BJ (cell line): Measurements from ENCODE around the gene TBCC. TPM values are rescaled to one million over a fixed set of nuclear protein-coding genes. Genes with fewer than 3 reads are reported as not detected.

Experiments
- CTCF ChIA-PET: fragments of 350-600 bp; formaldehyde crosslinking; extraction: SDS; loops from one replicate; lab custom pipeline; 2021; ENCODE audit warnings: antibody characterized with exemption, inconsistent platforms; lab: Yijun Ruan, JAX
- POLR2A ChIA-PET: fragments of 300-600 bp; sonication (Branson Sonifier 250); formaldehyde crosslinking; extraction: SDS; loops from one replicate; lab custom pipeline; 2021; ENCODE audit warnings: antibody characterized with exemption; lab: Charles Lee
- DNase-seq: peaks from one replicate; pipeline ENCODE4 v3.0.0-alpha.2; 2011; ENCODE audit warnings: low read depth
- H3K27me3 ChIP-seq: 2 replicates; pipeline ENCODE4 v1.6.0; 2011; ENCODE audit warnings: low read length; ENCODE audit not compliant: control insufficient read depth, insufficient read depth
- H3K36me3 ChIP-seq: 2 replicates; pipeline ENCODE4 v1.5.1; 2011; ENCODE audit warnings: low read length; ENCODE audit not compliant: control insufficient read depth, insufficient read depth
- H3K4me3 ChIP-seq: 2 replicates; pipeline ENCODE4 v1.5.1; 2011; ENCODE audit warnings: low read depth, mild to moderate bottlenecking, control low read depth, low read length
- polyA plus RNA-seq: library from polyadenylated mRNA; depleted of rRNA; stranded (reverse); fragments of >200 nt; gene quantifications from 2 replicates; pipeline ENCODE4 v1.2.3, GENCODE V29; 2011; rRNA removed
- TF ChIP-seq, protein P1 (sequence below): IDR thresholded peaks from 2 replicates; pipeline ENCODE4 v1.5.1; 2011; ENCODE audit warnings: low read depth, mild to moderate bottlenecking, control low read depth, inconsistent platforms, low read length, moderate library complexity; ENCODE audit not compliant: insufficient read depth

The TBCC gene
- polyA plus RNA-seq, 1 experiment, result 23.8 TPM

DNA sequence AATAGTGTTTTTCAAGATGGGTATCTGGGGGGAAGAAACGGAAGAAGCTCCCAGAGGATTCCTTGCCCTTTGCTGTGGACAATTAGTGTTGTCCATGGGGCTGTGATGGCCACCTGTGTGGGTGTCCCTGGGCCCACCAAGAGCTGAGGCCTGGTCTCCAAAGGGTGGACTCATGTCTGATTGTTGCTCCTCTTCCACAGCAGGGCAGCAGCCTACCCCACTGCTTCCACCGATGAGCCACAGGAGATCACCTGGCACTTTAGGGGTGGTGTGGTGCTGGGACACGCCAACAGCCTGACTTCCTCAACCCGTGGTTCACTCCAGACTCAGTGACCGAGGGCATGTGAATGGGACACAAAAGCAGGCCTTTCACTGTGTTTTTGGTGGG, 48.6 kb downstream of the TBCC start:
- TF ChIP-seq, protein P1, sequence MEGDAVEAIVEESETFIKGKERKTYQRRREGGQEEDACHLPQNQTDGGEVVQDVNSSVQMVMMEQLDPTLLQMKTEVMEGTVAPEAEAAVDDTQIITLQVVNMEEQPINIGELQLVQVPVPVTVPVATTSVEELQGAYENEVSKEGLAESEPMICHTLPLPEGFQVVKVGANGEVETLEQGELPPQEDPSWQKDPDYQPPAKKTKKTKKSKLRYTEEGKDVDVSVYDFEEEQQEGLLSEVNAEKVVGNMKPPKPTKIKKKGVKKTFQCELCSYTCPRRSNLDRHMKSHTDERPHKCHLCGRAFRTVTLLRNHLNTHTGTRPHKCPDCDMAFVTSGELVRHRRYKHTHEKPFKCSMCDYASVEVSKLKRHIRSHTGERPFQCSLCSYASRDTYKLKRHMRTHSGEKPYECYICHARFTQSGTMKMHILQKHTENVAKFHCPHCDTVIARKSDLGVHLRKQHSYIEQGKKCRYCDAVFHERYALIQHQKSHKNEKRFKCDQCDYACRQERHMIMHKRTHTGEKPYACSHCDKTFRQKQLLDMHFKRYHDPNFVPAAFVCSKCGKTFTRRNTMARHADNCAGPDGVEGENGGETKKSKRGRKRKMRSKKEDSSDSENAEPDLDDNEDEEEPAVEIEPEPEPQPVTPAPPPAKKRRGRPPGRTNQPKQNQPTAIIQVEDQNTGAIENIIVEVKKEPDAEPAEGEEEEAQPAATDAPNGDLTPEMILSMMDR, result no peak
- DNase-seq, result no peak
- Histone ChIP-seq H3K36me3 (0 out of 2 replicates have a peak, but pooled peaks cover 2% of the 10 kb centered on the region), H3K4me3 (no peak overlapping the region), H3K27me3 (no peaks in the 10 kb centered on the region)
- ChIA-PET POLR2A (no interaction called here), CTCF (interaction anchor here (3.4 kb wide), 1 partner anchor 29 kb away, joined by 11 read pairs; no protein-coding TSS in a partner anchor)

DNA sequence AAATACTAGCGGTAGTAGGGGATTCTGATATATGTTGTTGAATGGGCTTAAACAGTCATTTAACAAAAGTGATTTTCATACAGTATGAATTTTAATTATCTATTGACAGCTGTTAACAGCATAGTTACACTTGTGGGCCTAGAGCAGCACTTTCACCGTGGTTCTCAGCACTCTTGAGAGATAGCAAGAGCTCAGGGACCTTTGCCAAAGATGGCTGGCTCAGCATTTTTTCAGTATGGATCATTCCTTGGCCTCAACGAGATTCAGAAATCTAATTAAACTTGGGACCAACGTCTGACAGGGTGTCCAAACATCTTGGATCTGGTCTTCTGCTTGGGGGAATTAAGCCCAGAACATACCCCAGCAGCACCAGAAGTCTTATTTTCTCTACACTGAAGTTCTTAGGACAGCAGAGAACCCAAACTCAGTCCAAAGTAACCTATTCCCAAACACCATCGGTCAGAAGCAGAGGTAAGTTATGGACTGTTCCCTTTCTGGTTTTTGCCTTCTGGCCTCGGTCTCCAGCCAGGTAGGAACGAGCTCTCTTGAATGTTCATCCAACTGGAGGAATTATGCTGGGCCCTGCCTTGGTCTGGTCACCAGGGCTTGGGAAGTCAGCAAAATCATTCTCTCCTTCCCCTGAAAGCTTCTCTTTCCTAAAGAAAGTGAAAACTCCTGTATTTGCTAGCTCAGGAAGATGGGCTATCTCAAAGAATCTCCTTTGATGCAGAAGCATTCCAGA, 49.2 kb downstream of the TBCC start:
- CTCF ChIA-PET, result interaction anchor here (0.9 to 3.4 kb wide), 3 partner anchors 21 to 30 kb away, joined by 3 to 11 read pairs (median 5); no protein-coding TSS in a partner anchor

DNA sequence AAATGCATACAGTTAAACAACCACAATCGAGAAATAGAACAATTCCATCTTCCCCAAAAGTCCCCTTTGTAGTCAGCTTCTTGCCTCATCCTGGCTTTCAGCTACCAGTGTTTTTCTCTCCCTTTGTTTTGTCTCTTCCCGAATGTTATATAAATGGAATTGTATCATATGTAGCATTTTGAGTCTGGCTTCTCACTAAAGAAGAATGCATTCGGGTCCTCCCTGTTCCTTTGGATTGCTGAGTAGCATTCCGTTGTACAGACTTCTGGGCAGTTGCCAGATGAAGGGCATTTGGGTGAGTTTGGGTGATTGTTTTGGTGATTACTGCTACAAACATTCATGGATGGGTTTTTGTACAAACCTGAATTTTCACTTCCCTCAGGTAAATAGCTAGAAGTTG, 51.3 kb downstream of the TBCC start:
- TF ChIP-seq, protein P1, result no peak
- ChIA-PET CTCF (interaction anchor here (1.2 kb wide), 1 partner anchor 33 kb away, joined by 9 read pairs; no protein-coding TSS in a partner anchor), POLR2A (no interaction called here)
- Histone ChIP-seq H3K4me3 (no peak overlapping the region), H3K36me3 (peaks cover 6% of the 10 kb centered on the region), H3K27me3 (no peaks in the 10 kb centered on the region)
- DNase-seq, result peak; percentile 38

More for the DNA sequence above, 49.2 kb downstream of the TBCC start:
- 0 out of 2 replicates have a peak, but pooled peaks cover 2% of the 10 kb centered on the region for H3K36me3 ChIP-seq
- DNase-seq, result no peak
- no peak overlapping the region for H3K4me3 ChIP-seq
- POLR2A ChIA-PET, result no interaction called here
- no peaks in the 10 kb centered on the region for H3K27me3 ChIP-seq
- TF ChIP-seq, protein P1, result no peak

Other genes with a start within 250 kb of the TBCC start
- 9.8 and 18.2 TPM in 2 replicates for gene UBR2, start 182.1 kb downstream of the TBCC start, polyA plus RNA-seq
- 1.7 and 2.3 TPM in 2 replicates for gene PRPH2, start 23.5 kb downstream of the TBCC start, polyA plus RNA-seq
- gene BICRAL, start 35.9 kb upstream of the TBCC start, polyA plus RNA-seq, result 7.4 and 8.6 TPM in 2 replicates
- gene RPL7L1, start 133.5 kb upstream of the TBCC start, polyA plus RNA-seq, result 30.2 and 44.4 TPM in 2 replicates
- not detected in 2 replicates for gene PTCRA, start 169.9 kb upstream of the TBCC start, polyA plus RNA-seq
- gene CNPY3, start 183.4 kb upstream of the TBCC start, polyA plus RNA-seq, result 45.7 and 50.6 TPM in 2 replicates
- gene GNMT, start 214.7 kb upstream of the TBCC start, polyA plus RNA-seq, result 0.10 and 0.39 TPM in 2 replicates
- gene PEX6, start 233.1 kb upstream of the TBCC start, polyA plus RNA-seq, result 2.8 and 5.6 TPM in 2 replicates
- 52.7 and 61.8 TPM in 2 replicates for gene PPP2R5D, start 238.5 kb upstream of the TBCC start, polyA plus RNA-seq